Activated CD4-positive, CD25-positive, alpha-beta regulatory T cell (primary cell): Measurements from ENCODE around the gene GABPB2.
"Not testable (repeated sequence)": the region's sequence is repeated elsewhere in the genome, so short reads cannot be mapped to it uniquely, and the experiment has no call there.

Experiments
- DNase-seq, 4 experiments: peaks; one replicate each; lab custom pipeline; 2025; lab: John Stamatoyannopoulos, UW

GABPB2 gene

DNA sequence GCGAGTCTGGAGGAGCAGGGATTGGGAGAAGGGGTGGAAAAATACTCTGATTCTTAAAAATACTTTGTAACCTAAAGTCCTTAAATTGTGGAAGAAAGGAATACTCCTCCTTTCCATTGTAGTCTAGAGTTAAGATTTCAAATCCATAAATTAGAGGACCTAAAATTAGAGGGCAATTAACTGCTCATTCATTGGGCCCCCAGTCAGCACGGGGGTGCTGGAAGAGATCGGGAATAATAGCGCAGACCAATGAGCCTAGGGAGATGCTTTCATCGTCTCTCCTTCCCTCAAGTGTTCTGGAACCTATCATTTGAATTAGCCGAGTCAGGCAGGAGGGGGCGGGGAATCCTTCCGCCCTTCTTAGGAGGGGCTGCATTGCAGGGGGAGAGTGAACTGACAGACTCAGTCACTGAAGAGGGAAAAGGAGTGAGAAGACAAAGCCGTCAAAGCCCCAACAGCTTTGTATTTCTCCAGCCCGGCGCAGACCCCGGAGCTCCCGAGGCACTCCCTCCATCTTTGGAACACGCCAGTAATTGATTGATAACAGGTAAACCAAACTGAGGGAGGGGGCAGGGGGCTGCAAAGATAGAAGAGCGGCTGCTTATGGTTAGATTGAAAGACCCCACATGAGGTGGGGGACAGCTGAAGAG is 10.4 kb upstream of the GABPB2 start, which contains the start of gene MLLT11:
MLLT11 (plus strand) TSS at position 391 of the 650 bp plus-strand sequence. CDS start 6,828 bp downstream, outside the sequence.
- no peak for DNase-seq

DNA sequence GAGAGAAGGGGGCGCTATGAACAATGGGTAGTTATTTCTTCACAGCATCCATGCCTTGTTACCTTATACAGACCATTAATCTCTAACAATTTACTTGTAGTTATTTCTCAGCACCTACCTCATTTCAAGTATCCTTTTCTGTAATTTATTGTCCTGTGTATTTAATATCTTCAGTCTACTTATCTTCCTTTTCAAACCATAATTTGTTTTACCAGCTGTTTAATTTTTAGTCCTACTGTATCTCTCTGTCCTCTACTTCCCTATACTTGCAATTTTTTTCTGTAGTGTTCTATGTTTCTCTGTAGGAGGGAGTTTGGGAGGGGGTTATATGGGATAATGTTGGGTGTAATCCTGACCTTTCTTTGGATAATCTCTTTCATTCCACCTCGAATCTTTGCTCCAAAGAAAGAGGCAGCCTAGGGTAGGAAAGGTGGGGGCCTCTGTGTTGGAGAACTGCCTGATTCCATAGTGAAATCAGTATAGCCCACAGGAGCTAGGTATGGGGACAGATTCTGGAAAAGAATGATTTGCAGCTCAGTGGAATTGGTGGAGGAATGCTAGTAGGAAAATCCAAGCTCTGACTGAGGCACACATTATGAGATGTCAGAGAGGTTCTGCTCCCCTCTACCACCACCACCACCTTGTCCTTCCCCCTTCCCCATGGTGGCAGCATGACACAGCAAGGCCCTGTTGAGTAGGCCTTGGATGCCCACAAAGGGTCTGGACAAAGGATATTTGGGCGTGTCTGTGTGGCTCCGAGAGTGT is 9.7 kb upstream of the GABPB2 start:
- no peak for DNase-seq

DNA sequence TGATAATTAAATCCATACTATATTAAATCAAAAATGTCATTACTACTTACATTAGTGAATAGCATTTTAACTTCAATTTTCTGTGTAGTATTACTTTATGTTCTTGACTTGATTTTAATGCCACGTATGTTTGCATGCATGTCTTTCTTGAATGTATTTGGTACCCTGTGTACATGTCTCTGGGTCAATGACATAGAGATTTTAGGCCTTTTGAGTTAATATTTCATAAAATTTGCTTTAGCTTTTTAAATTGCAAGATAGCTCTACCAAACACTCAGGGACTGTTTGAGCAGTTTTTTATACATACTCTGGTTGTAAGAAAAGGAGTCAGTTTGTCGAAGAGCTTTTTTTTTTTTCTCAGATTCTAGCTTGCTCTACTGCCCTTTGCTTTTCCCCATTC is 8.9 kb upstream of the GABPB2 start:
- no peak for DNase-seq

DNA sequence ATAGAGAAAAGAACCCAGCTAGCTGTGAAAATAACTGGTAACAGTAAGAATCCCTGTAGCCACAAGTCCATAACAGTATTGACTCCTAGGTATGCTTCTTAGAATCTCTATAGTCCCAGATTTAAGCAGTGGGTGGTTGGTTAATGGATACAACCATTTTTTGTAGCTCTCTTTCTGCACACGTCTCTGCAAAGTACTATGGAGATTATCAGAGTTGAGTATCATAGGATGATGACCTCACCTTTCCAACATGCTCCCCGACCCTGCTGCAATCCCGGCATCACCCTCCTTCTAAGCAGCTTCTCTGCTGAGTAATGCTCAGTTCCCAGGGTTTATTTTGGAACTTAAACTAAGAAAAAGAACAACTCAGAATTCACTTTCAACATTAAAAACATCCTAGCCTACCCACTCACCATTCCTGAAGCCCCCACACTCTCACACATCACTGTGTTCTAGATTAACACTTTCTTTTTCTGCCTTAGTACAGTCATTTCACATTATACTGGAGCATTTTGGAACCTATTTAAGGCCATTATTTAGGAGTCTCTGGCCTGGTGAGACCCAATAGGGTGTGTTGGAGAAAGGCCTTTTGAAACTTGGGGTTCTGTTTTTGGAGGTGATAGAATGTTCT is 7.7 kb upstream of the GABPB2 start:
- DNase-seq: no peak

DNA sequence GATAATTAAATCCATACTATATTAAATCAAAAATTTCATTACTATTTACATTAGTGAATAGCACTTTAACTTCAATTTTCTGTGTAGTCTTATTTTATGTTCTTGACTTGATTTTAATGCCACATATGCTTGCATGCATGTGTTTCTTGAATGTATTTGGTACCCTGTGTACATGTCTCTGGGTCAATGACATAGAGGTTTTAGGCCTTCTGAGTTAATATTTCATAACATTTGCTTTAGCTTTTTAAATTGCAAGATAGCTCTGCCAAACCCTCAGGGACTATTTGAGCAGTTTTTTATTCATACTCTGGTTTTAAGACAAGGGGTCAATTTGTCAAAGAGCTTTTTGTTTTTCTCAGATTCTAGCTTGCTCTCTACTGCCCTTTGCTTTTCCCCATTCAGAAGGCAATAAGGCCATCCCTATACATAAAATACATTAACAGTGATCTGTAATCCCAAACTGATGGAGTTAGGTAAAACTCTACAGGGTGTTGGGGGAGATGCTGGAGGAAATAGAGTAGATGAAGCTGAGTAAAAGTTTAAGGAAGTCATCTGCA is 5.4 kb upstream of the GABPB2 start:
- DNase-seq: no peak

DNA sequence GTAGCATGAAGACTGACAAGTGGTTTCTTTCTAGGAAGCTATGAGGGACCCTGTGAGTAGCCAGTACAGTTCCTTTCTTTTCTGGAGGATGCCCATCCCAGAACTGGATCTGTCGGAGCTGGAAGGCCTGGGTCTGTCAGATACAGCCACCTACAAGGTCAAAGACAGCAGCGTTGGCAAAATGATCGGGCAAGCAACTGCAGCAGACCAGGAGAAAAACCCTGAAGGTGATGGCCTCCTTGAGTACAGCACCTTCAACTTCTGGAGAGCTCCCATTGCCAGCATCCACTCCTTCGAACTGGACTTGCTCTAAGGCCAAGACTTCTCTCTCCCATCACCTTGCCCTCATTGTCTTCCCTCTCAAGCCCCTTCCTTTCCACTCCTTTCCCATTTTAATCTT is 3.4 kb upstream of the GABPB2 start:
- no peak for DNase-seq

DNA sequence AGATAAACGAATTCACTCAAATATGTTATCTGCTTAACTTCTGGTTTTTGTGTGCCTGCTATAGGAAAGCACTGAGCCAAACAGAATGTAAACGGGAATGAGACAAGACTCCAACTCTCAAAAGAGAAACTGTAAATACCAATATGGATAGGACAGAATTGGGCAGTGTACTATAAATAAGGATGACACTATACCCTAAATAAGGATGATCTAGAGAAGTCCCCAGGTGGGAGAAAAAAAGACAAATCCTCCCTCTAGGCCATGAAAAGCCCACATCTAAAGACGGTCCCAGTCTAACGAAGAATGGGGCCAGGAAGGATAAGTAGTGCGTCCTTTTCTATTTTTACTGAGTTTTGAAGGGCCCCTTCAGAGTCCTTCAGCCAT is 1.5 kb upstream of the GABPB2 start:
- DNase-seq: no peak

DNA sequence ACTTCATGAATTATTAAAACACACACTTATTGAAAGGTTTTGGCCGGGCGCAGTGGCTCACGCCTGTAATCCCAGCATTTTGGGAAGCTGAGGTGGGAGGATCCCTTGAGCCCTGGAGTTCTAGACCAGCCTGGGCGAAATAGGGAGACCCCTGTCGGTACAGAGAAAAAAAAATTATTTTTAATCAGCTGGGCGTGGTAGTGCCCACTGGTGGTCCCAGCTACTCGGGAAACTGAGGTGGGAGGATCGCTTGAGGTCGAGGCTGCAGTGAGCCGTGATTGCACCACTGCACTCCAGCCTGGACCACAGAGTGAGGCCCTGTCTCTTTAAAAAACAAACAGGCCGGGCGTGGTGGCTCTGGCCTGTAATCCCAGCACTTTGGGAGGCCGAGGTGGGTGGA is 1.7 kb downstream of the GABPB2 start:
- no peak for DNase-seq

DNA sequence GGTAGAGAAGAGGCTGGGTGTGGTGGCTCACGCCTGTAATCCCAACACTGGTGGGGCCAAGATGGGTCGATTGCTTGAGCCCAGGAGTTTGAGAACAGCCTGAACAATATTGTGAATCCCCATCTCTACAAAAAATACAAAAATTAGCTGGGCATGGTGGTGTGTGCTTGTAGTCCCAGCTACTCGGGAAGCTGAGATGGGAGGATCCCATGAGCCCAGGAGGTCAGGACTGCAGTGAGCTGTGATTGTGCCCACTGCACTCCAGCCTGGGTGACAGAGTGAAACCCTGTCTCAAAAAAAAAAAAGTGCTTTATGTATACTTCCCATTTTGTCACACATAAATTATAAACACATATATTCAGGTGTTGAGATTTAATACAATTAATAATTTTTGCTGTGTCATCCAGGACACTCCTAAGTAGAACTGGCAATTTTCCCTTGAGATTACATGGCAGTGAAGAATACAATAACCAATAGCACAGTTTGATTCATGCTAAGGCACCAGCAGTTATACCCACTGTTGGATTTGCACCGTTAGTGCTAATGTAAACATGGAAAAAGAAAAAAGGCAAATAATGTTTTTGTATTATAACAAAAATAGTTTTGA is 15.5 kb downstream of the GABPB2 start:
- DNase-seq: no peak

DNA sequence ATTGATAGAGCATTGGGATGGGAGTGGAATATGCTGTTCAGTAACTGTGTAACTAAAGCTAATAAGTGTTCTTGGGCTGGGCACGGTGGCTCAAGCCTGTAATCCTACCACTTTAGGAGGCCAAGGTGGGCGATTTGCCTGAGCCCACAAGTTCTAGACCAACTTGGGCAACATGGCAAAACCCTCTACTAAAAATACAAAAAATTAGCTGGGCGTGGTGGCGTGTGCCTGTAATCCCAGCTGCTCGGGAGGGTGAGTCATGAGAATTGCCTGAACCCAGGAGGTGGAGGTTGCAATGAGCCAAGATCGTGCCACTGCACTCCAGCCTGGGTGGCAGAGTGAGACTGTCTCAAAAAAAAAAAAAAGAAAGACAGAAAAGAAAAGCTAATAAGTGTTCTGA is 26.9 kb downstream of the GABPB2 start:
- DNase-seq: not testable (repeated sequence)

DNA sequence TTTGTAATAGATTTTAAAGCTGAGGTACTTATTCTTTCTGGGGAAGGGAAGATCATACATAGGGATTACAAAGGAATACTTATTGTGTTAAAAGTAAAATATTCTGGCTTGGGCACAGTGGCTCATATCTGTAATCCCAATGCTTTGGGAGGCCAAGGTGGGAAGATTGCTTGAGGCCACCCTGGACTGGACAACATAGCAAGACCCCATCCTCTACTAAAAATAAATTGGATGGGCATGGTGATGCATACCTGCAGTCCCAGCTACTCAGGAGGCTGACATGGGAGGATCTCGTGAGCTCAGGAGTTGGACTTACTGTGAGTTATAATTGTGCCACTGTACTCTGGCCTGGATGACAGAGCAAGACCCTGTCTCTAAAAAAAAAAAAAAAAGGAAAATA is 27.6 kb downstream of the GABPB2 start:
- no peak for DNase-seq

DNA sequence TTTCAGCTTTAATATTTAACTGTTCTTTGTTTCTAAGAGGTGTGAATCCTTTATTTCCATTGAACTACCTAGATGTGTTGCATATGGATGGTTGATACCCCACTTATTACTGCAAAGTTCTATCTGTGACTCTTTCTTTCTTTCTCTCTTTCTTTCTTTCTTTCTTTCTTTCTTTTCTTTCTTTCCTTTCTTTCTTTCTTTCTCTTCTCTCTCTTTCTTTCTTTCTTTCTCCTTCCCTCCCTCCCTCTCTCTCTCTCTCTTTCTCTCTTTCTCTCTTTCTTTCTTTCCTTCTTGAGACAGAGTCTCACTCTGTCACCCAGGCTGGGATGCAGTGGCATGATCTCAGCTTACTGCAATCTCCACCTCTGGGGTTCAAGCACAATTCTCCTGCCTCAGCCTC is 34.1 kb downstream of the GABPB2 start:
- DNase-seq: no peak

DNA sequence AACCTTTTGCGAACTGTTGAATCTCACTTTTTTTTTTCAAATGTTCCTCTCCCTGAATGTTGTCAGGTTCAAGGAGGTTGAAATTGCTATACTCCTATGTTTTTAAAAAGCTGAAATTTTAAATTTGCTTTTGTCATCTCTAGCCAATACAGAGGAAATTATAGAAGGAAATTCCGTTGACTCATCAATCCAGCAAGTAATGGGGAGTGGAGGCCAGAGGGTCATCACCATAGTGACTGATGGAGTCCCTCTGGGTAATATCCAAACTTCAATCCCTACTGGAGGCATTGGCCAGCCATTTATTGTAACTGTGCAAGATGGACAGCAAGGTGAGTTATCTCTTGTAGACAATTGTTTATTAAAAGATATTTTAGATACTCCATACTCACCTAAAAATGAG is 36.3 kb downstream of the GABPB2 start:
- no peak for DNase-seq

DNA sequence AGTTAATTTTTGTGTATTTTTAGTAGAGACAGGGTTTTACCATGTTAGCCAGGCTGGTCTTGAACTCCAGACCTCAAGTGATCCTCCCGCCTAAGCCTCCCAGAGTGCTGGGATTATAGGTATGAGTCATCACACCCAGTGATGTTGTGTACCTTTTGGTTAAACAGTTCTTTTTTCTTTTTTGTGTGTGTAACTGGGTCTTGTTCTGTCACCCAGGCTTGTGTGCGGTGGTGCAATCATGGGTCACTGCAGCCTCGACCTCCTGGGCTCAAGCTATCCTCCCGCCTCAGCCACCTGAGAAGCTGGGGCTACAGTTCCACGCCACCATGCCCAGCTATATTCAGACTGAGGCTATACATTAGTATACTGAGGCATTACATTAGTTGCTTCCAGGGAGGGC is 37.8 kb downstream of the GABPB2 start:
- no peak for DNase-seq

DNA sequence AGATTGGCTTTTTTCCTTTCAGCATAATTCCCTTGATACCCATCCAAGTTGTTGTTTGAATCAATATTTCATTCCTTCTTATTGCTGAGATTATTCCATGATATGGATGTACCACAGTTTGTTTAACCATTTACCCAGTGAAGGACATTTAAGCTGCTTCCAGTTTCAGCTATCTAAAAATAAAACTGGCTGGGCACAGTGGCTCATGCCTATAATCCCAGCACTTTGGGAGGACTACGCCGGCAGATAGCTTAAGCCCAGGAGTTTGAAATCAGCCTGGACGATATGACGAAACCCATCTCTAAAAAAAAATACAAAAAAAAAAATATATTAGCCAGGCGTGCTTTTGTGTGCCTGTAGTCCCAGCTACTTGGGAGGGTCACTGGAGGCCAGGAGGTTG is 43.3 kb downstream of the GABPB2 start:
- DNase-seq: no peak

DNA sequence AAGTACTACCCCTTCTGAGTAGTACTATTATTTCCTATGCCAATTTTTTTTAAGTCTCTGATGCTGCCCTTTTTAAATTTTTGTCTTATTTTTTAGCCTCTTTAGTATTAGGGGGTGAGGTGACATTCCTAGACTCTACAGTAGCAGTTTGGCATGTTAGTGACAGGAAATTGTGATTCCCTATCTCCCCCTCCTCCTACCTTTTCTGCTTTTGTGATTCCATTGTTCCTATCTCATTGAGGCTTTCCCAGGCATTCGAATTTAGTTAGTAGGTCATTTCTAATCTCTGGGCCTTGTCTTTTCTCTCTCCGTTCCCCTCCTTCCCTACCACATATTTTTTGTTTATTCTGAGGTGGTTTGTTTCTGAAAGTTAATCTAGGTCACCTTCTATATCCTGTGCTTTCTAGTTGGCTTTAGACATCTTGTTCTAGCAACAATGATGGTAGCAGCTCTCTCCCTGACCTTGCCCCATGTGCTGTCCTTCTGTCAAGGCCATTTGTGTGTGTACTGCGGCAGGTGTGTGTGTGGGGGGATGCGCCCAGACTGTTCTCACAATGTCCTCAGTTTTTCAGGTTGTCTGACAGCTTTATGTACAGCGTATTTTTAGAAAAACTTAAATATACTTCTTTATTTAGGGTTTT is 54.3 kb downstream of the GABPB2 start:
- no peak for DNase-seq

DNA sequence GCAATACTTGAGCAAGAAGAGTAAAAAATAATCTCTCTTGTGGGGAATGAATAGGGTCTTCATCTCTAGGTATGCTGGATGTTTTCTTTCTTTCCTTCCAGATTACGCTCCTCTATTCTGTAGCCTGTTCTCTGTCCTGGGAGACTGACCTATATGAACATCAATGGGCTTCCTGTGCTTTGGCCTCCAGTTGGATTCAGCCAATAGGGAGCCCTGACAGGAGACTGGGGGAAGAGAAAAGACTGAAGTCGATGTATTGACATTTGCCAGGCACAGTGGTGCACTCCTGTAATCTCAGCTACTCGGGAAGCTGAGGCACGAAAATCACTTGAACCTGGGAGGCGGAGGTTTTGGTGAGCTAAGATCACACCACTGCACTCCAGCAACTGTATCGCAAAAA is 58.2 kb downstream of the GABPB2 start:
- DNase-seq: no peak

DNA sequence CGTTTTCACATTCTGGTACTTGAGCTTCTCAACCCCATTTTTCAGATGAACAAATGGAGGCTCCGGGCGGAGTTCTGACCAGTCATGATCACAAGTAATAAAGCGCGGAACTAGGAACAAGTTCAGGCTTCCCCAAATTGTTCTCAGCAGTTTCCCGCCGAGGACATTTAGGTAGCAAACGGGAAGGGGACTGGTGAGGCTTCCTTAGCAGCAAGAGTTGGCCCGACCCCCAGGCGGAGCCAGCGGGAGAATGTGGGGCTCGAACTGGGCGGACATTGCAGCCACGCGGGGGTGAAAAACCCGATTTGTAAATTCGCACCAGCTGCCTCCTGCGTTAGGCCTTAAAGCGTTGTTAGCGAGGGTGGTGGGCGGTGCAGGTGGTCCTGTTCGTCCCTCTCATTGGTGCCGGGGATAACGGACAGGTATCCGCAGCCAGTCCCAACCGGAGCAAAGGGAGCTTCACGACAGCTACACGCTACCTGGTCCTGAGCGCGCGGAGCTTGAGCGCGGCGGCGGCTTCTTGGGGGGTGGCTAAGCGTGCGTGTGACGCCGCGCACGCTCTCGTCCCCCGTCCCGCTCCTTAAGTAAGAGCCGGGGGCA is 60.5 kb downstream of the GABPB2 start:
- peak; percentile 39 to 64 (median 50) for DNase-seq

DNA sequence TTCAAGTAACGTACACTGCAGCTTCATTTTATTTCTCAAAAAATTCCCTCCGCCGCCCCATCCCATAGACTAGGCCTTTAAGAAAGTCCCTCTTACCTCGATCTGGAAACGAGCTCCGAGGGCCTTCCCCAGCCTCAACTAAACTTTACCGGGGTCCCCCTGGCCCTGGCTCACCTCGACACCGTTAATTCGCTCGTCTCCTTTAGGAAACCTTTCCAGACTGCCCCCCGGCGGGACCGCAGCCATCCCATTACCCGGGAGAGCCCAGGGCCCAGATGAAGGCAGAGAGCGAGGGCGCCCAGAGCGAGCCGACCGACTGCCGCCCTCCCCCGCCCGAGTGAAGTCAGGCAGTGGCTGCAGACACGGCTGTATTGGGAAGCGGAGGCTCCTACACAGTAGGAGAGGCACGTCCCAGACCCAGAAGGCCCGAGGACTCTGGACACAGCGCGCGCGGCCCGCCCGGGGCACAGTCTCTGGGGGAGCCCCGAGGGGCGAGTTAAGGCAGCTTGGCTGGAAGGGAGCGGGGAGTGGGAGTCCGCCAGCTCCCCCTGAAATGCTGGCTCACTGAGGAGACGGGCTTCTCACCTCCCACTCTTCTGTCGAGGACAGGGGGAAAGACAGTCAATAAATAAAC is 61.3 kb downstream of the GABPB2 start:
- DNase-seq: no peak

DNA sequence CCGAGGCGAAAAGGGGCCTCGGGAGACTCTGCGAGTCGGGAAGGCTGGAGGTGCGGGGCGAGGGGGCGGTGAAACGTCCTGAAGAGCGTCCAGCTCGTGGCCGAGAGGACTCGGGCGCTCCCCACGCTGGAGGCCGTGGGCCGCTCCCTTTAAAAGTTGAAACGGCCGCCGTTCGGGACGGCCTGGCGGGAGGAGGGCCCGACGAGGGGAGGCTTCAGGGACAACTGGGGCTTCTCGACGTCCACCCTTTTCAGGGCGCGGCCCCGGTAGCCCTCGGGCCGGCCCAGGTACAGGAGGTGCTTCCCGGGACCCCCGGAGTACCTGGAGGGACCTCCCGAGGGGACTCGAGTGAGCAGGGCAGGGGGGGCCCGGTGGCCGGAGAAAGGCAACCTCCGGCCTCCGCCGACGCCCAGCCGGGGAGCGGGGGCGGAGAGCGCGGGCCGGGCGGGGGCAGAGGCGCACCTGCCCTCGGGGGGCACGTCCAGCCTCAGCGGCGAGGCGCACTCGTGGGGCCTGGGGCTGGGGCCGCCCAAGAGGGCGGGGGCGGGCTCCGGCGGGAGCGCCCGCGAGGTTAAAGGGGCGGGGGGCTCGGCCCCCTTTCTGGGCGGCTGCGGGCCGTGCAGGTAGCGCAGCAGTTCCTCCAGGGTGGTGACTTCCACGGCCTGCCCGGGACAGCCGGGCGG is 61.9 kb downstream of the GABPB2 start:
- no peak for DNase-seq
